Measurements from ENCODE around the gene CCDC86. TPM values are rescaled to one million over a fixed set of nuclear protein-coding genes. Genes with fewer than 3 reads are reported as not detected.

CCDC86 gene
- total RNA-seq, 2 donors from 2014 or later: 13.5 to 23.8 TPM

- no peak overlapping the region for H3K4me3 ChIP-seq
- ATAC-seq (ENCODE audit: insufficient number of reproducible peaks, low FRiP score, low read depth) (no peak), DNase-seq (ENCODE audit: low spot score) (no peak)
- H3K9me3 ChIP-seq: no peaks in the 10 kb centered on the region
- H3K4me1 ChIP-seq (ENCODE audit: control insufficient read depth in 1 of 2, low read depth in 2 of 2): no peaks in the 10 kb centered on the region
- H3K27ac ChIP-seq: no peak overlapping the region
- no peak for TF ChIP-seq CTCF (IDR thresholded peaks at IDR 0.05)
- H3K36me3 ChIP-seq: no peaks in the 10 kb centered on the region
- no peaks in the 10 kb centered on the region for H3K27me3 ChIP-seq (replicated peaks; ENCODE audit: insufficient read depth)
Observed at GRCh38 chr11:60798631-60799030, 43.3 kb upstream of the CCDC86 start.

DNA sequence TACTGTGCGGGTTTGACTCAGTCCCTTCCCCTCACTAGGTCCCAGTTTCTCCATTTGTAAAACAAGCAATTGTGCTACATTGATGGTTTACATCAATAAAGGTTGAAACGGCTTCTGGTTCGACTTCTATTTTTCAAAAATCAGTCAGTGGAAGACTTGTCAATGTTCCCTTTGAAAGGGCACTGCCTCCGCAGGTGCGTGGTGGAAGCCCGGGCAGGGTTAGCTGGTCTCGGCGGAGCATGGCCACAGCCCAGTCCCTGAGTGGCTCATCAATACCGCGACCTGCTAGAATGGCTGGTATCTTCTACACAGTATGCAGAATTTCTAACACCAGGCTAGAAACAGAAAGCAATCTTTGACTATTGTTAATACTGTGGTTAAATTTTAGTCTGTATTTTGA, 40.7 kb upstream of the CCDC86 start:
- no peak for TF ChIP-seq CTCF (IDR thresholded peaks at IDR 0.05)
- no peak overlapping the region for H3K27ac ChIP-seq
- no peak overlapping the region for H3K4me3 ChIP-seq
- ATAC-seq (ENCODE audit: insufficient number of reproducible peaks, low FRiP score, low read depth) (no peak), DNase-seq (ENCODE audit: low spot score) (no peak)
- H3K9me3 ChIP-seq: no peaks in the 10 kb centered on the region
- no peaks in the 10 kb centered on the region for H3K27me3 ChIP-seq (replicated peaks; ENCODE audit: insufficient read depth)
- no peaks in the 10 kb centered on the region for H3K4me1 ChIP-seq (ENCODE audit: control insufficient read depth in 1 of 2, low read depth in 2 of 2)
- H3K36me3 ChIP-seq: no peaks in the 10 kb centered on the region

DNA sequence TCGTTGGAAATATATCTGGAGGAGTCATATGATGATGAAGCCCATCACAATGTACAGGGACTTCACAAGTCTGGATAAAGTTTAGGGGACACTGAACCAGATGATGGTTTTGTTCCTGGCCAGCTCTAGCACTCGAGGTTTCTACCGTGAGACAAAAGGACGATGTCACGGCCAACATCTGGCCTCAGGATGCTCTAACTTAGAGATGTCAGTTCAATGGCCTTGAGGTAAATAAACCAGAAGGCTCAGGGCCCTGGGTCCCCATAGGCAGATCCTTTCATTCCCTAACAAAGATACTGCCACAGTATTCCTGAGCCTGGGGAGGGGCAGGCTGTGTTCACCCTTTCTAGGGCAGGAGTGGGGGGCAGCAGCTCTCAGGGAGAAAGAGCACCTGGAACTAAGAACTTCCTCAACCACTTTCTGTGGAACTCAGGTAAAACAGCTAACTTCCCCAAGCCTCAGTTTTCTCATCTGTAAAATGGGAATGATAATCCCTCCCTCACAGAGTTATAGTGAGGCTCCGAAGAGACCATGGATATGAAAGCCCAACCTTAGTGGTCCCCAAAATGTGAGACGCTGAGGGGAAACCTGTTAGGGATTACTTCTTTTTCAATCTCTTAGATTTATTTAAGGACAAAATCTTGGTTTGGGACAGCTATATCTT, 38.5 kb upstream of the CCDC86 start:
- TF ChIP-seq CTCF (IDR thresholded peaks at IDR 0.05): no peak
- Histone ChIP-seq H3K4me3 (no peak overlapping the region), H3K36me3 (no peaks in the 10 kb centered on the region), H3K9me3 (no peaks in the 10 kb centered on the region), H3K27ac (no peak overlapping the region), H3K4me1 (ENCODE audit: control insufficient read depth in 1 of 2, low read depth in 2 of 2) (no peaks in the 10 kb centered on the region), H3K27me3 (replicated peaks; ENCODE audit: insufficient read depth) (no peaks in the 10 kb centered on the region)
- ATAC-seq (ENCODE audit: insufficient number of reproducible peaks, low FRiP score, low read depth): no peak
- no peak for DNase-seq (ENCODE audit: low spot score)

- ATAC-seq (ENCODE audit: insufficient number of reproducible peaks, low FRiP score, low read depth): no peak
- no peaks in the 10 kb centered on the region for H3K27me3 ChIP-seq (replicated peaks; ENCODE audit: insufficient read depth)
- TF ChIP-seq CTCF (IDR thresholded peaks at IDR 0.05): no peak
- H3K36me3 ChIP-seq: no peaks in the 10 kb centered on the region
- DNase-seq (ENCODE audit: low spot score): no peak
- H3K4me3 ChIP-seq: no peak overlapping the region
- H3K9me3 ChIP-seq: no peaks in the 10 kb centered on the region
- no peaks in the 10 kb centered on the region for H3K4me1 ChIP-seq (ENCODE audit: control insufficient read depth in 1 of 2, low read depth in 2 of 2)
- H3K27ac ChIP-seq: no peak overlapping the region
Observed at GRCh38 chr11:60809249-60809648, 32.7 kb upstream of the CCDC86 start.

- H3K27ac ChIP-seq: no peak overlapping the region
- H3K4me3 ChIP-seq: no peak overlapping the region
- H3K4me1 ChIP-seq (ENCODE audit: control insufficient read depth in 1 of 2, low read depth in 2 of 2): no peaks in the 10 kb centered on the region
- H3K27me3 ChIP-seq (replicated peaks; ENCODE audit: insufficient read depth): no peaks in the 10 kb centered on the region
- ATAC-seq (ENCODE audit: insufficient number of reproducible peaks, low FRiP score, low read depth) (no peak), DNase-seq (ENCODE audit: low spot score) (no peak)
- TF ChIP-seq CTCF (IDR thresholded peaks at IDR 0.05): no peak
- no peaks in the 10 kb centered on the region for H3K9me3 ChIP-seq
- H3K36me3 ChIP-seq: no peaks in the 10 kb centered on the region
Observed at GRCh38 chr11:60809691-60810090, 32.2 kb upstream of the CCDC86 start.

All from thoracic aorta (tissue), 2 donors.